Cortex of kidney (tissue), 1 donor: ENCODE results near the gene DNAH11.
"Not testable (repeated sequence)": the region's sequence is repeated elsewhere in the genome, so short reads cannot be mapped to it uniquely, and the experiment has no call there.

Experiments
- DNase-seq: peaks from one replicate; lab custom pipeline; 2025; lab: John Stamatoyannopoulos, UW

The DNAH11 gene

GRCh38 chr7:21717323-21717722, 174.5 kb downstream of the DNAH11 start:
- no peak for DNase-seq

DNA sequence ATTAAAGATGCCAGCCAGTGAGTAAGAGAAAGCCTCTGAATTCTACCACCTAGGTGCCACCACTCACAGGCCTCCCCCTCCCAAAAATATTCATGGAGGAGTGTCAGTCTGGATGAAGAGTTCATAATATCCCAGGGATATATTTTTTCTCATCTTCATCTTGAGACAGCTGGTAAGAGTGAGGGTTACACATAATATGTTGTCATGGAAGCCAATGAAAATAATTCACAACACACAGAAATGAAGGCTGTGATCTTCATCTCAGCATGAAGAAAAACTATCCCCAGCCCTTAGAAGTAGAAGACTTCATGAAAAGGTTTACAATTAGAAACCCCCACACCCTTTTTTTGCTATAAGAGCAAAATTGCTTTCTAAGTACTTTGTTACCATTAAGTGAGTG, 175.6 kb downstream of the DNAH11 start:
- DNase-seq: no peak

DNA sequence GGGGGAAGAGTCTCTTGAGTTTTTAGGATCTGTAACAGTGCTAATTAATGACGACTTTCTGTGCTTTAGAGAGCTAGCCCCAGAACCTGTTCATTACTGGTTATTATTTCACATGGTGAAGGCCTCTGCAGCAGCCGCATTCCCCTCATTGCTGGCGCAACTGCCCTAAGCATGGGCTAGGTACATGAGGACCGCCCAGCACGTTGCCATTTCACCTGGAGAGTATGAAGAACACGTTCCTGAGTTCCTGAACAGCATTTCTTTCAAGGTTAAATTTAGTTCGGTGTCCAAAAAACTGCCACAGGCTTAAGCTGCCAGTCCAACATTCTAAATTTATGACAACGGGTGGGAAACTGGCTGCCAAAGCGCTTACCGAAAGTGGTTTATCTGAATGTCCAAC, 177.0 kb downstream of the DNAH11 start:
- DNase-seq: no peak

- no peak for DNase-seq
Observed at GRCh38 chr7:21722371-21722770, 179.5 kb downstream of the DNAH11 start.

DNA sequence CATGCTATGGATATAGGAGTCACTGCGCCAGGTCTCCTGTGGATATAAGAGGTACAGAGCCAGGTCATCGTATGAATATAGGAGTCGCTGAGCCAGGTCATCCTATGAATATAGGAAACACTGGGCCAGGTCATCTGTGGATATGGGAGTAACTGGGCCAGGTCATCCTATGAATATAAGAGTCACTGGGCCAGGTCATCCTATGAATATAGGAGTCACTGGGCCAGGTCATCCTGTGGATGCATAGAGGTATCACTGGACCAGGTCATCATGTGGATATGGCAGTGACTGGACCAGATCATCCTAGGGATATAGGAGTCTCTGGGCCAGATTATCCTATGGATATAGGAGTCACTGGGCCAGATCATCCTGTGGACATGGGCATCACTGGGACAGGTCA, 181.7 kb downstream of the DNAH11 start:
- no peak for DNase-seq

DNA sequence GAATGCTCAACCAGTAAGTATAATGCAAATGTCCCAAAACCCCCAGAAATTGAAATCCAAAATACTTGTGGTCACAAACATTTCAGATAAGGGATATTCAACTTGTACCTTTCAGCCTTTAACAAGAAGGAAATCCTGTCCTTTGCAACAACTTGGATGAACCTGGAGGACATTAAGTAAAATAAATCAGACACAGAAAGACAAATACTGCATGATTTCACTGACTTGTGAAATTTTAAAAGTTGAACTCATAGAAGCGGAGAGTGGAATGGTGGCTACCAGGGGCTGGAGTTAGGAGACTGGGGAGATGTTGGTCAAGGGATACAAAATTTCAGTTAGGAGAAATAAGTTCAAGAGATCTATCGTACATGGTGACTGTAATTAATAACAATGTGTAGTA, 187.6 kb downstream of the DNAH11 start:
- no peak for DNase-seq

- no peak for DNase-seq
Observed at GRCh38 chr7:21731977-21732376, 189.1 kb downstream of the DNAH11 start.

- DNase-seq: not testable (repeated sequence)
Observed at GRCh38 chr7:21732956-21733355, 190.1 kb downstream of the DNAH11 start.

DNA sequence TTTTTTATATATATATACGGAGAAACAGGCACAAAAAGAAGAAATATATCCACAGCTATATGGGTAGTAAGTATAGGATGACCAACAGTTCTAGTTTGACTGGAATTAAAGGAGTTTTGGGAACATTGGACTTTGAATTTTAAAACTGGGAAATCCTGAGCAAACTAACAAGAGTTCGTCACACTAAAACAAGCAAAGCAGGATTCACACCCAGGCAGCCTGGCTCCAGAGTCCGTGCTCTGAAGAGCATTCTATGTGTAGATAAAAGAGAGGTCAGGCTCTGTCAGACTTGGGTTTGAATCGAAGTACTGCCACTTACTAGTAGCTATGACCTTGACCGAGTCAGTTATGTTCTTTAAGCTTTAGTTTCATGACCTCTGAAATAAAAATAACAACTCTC, 191.0 kb downstream of the DNAH11 start:
- no peak for DNase-seq

- DNase-seq: no peak
Observed at GRCh38 chr7:21743493-21743892, 200.7 kb downstream of the DNAH11 start.

- no peak for DNase-seq
Observed at GRCh38 chr7:21746949-21747348, 204.1 kb downstream of the DNAH11 start.

DNA sequence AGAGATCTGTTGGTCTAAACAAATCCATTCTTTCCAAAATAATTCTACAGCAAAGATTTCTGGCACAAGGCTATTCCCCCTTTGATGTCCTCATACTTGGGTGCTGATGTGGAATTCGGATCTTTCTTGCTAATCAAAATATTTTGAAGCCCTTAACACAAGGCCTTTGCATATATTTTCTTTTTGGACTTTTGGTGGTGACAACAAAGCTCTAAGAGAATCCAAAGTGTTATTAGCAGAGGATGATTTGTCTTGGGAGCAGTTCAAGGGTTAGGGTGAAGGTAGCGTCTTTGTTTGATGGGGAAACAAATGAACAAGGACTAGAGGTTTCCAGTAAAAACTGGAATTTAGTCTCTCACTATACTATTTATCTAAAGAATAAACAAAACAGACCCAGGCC, 205.0 kb downstream of the DNAH11 start:
- DNase-seq: no peak

DNA sequence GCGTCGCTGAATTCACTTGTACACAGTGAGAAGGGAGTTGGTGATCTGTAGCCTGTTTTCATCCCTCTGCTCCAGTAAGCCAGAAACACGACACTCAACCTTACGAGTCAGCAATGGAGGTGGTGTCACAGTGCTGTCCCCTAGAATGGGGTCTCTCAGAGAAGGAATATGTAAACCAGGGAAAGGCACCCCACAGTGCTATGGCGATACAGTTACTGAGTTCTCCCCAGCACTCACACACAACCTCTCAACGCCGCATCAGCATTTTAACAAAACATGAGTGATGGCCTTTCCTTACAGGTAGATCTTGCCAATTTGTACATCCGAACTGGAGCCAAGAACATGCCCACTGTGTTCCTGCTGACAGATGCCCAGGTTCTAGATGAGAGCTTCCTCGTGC, 206.5 kb downstream of the DNAH11 start:
- no peak for DNase-seq

DNA sequence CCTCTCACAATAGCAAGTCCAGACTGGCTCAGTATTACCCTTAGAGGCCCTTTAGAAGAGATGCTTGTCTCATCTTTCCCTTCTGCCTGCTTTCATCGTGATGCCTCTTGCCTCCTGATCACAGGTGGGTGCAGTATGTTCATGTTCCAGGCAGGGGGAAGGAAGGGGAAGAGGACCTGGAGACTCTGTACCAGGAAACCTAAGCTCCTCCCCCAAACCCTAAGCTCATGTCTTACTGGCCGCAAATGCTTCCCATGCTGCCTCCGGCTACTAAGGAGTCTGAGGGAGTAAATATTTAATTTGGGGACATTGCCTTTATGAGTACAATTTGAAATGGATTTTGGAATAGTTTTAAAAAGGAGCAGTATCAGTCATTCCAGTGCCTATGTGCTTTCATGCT, 210.2 kb downstream of the DNAH11 start:
- DNase-seq: no peak

GRCh38 chr7:21754963-21755362, 212.1 kb downstream of the DNAH11 start:
- no peak for DNase-seq

DNA sequence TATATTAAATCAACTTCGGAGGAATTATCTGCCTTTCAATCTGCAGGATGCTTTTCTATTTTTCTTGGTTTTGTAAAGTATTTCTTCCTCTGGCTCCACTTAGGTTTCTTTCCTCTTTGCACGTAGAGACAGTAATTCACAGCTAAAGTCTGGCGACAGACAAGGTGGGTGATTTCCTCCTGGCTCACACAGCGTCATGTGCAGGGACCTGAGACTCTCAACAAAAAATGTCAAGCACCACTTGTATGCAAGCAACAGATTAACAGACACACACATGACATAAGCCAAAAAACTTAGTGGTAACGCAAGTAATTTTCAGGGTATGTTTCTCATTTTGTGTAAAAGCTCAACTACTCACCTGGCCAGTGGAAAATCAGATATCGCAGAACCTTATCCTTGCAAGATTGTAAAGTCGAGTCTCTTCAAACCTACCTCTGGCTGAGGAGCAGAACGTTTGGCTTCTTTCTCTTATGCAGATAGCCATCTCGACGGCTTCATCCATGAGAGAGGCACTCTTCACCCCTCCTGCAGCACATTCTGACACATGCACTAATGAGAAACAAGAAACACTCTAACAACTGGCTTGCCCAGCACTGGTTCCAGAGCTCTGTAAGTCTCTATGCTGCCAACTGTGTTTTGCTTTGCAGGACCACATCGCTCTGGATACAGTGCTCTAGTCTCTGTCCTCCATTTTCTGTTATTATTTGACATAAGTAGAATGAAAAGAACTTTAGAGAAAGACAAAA, 214.9 kb downstream of the DNAH11 start:
- DNase-seq: no peak

GRCh38 chr7:21758286-21758685, 215.4 kb downstream of the DNAH11 start:
- DNase-seq: no peak

- DNase-seq: no peak
Observed at GRCh38 chr7:21762469-21762868, 219.6 kb downstream of the DNAH11 start.

DNA sequence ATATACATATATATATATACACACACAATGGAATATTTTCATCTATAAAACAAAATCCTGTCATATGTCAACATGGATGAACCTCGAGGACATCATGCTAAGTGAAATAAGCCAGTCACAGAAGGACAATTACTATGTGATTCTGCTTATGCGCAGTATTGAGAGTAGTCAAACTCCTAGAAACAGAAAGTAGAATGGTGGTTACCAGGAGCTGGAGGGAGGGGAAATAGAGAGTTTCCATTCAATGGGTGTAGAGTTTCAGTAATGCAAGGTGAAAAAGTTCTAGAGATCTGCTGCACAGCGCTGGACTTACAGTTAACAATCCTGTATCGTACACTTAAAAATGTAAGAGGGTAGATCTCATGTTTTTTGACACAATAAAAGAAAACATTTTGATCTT, 221.0 kb downstream of the DNAH11 start:
- DNase-seq: no peak

GRCh38 chr7:21766218-21766617, 223.4 kb downstream of the DNAH11 start:
- no peak for DNase-seq

- DNase-seq: no peak
Observed at GRCh38 chr7:21767300-21767900, 224.6 kb downstream of the DNAH11 start.

GRCh38 chr7:21768279-21768678, 225.4 kb downstream of the DNAH11 start:
- no peak for DNase-seq

DNA sequence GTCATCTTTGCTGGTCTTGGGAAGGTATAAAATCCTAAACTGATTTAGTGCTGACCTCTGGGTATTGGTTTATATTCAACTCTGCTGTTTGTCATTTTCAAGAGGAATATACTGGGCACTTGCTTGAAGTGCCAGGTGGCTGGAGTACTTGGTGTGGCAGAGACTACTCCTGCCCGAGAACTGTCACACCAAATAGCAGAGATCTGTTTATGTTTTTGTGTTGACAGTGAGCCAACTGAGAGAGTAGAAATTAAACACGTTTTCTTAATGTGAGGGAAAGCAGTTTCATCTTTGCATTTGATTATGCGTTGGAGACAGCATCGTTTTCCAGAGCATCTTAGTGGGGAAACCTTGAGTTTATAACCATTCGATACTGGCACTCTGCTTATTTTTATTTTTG, 228.4 kb downstream of the DNAH11 start:
- DNase-seq: no peak
